B cell (primary cell): ENCODE results near the gene CYP2D6. TPM values are rescaled to one million over a fixed set of nuclear protein-coding genes. Genes with fewer than 3 reads are reported as not detected.
A peak's percentile ranks its signal among the peaks of the same experiment; 100 is the strongest.

ENCODE experiments used
- ATAC-seq: fragments of 200-7000 bp; cut with Tn5 transposase; one replicate; pipeline ENCODE4 v1.10.0; 2021; ENCODE audit warnings: low read depth, mild to moderate bottlenecking, moderate number of reproducible peaks, moderate library complexity
- CTCF ChIA-PET: fragments of 350-600 bp; sonication (Branson Sonifier 250); formaldehyde crosslinking; loops from one replicate; lab custom pipeline; 2021; ENCODE audit warnings: antibody characterized with exemption, inconsistent platforms; lab: Charles Lee
- POLR2A ChIA-PET: fragments of 350-600 bp; sonication (Branson Sonifier 250); formaldehyde crosslinking; loops from one replicate; lab custom pipeline; 2021; ENCODE audit warnings: antibody characterized with exemption; lab: Charles Lee
- DNase-seq: peaks from one replicate; pipeline ENCODE4 v3.0.0; 2013
- H2AFZ ChIP-seq: 2 replicates; pipeline ENCODE4 v1.6.1; 2012; ENCODE audit warnings: mild to moderate bottlenecking, low read depth, low read length; ENCODE audit not compliant: insufficient read depth, poor library complexity, severe bottlenecking
- H3K27ac ChIP-seq, 2 donors: 1 replicate in 1 of 2; 2 replicates in 1 of 2; pipeline ENCODE4 v1.5.1; 2012 to 2013; ENCODE audit warnings: low read length in 2 of 2, mild to moderate bottlenecking in 2 of 2, moderate library complexity in 1 of 2
- H3K27me3 ChIP-seq, 4 experiments: fragments of 200-600 bp in 1 of 4; sonication (generic) in 1 of 4; replicated peaks in 1 of 4; 1 replicate in 2 of 4; 2 replicates in 2 of 4; pipeline versions ENCODE4 v1.6.1 to v1.7.0; 2013 to 2016; ENCODE audit warnings: low read length in 3 of 4, mild to moderate bottlenecking in 2 of 4, mixed read lengths in 1 of 4, moderate library complexity in 1 of 4; ENCODE audit not compliant: insufficient read depth in 4 of 4, control insufficient read depth in 3 of 4; ENCODE audit errors: control extremely low read depth in 1 of 4
- H3K36me3 ChIP-seq, 2 experiments: replicated peaks in 1 of 2; 1 replicate in 1 of 2; 2 replicates in 1 of 2; pipeline versions ENCODE4 v1.6.1 to v1.7.1; 2013; ENCODE audit warnings: low read length in 1 of 2; ENCODE audit not compliant: insufficient read depth in 2 of 2, control insufficient read depth in 1 of 2; ENCODE audit errors: control extremely low read depth in 1 of 2, extremely low read depth in 1 of 2
- H3K4me1 ChIP-seq, 2 donors: fragments of 200-600 bp in 1 of 2; sonication (generic) in 1 of 2; 1 replicate in 1 of 2; 2 replicates in 1 of 2; pipeline versions ENCODE4 v1.5.1 to v1.6.1; 2013 to 2017; ENCODE audit warnings: low read length in 2 of 2; ENCODE audit not compliant: control insufficient read depth in 2 of 2, insufficient read depth in 2 of 2
- H3K4me2 ChIP-seq: replicated peaks from 2 replicates; pipeline ENCODE3; 2012; ENCODE audit warnings: mild to moderate bottlenecking, low read depth, low read length; ENCODE audit not compliant: poor library complexity, severe bottlenecking
- H3K4me3 ChIP-seq, 5 experiments: fragments of 200-600 bp in 1 of 5; sonication (generic) in 1 of 5; 1 replicate in 3 of 5; 2 replicates in 2 of 5; pipeline versions ENCODE4 v1.5.1 to v1.7.0; 2011 to 2016; ENCODE audit warnings: low read length in 4 of 5, mild to moderate bottlenecking in 4 of 5, low read depth in 2 of 5, control low read depth in 1 of 5, moderate library complexity in 1 of 5; ENCODE audit not compliant: insufficient read depth in 1 of 5; ENCODE audit errors: control extremely low read depth in 1 of 5, extremely low read depth in 1 of 5
- H3K79me2 ChIP-seq: fragments of 200-600 bp; sonication (generic); one replicate; pipeline ENCODE4 v1.6.0; 2016; ENCODE audit warnings: low read length; ENCODE audit not compliant: control insufficient read depth, insufficient read depth
- H3K9ac ChIP-seq: fragments of 200-600 bp; sonication (generic); 2 replicates; pipeline ENCODE4 v1.6.1; 2017; ENCODE audit warnings: mild to moderate bottlenecking, low read length, moderate library complexity
- H3K9me3 ChIP-seq, 3 donors: one replicate each; pipeline versions ENCODE4 v1.6.1 to v1.7.1; 2013; ENCODE audit warnings: low read length in 2 of 3; ENCODE audit not compliant: control insufficient read depth in 2 of 3, insufficient read depth in 1 of 3; ENCODE audit errors: control extremely low read depth in 1 of 3
- H4K20me1 ChIP-seq: 2 replicates; pipeline ENCODE4 v1.6.0; 2012; ENCODE audit warnings: mild to moderate bottlenecking, low read length; ENCODE audit not compliant: insufficient read depth, control insufficient read depth, poor library complexity, severe bottlenecking
- H3K27ac Mint-ChIP-seq: one replicate; pipeline ENCODE4 v1.8.0; 2021; ENCODE audit warnings: mixed read lengths
- H3K27me3 Mint-ChIP-seq: one replicate; pipeline ENCODE4 v1.8.0; 2021; ENCODE audit warnings: mixed read lengths
- H3K4me1 Mint-ChIP-seq: one replicate; pipeline ENCODE4 v1.8.0; 2021; ENCODE audit warnings: mixed read lengths
- H3K4me3 Mint-ChIP-seq: one replicate; pipeline ENCODE4 v1.8.0; 2021; ENCODE audit warnings: mixed read lengths
- H3K9me3 Mint-ChIP-seq: one replicate; pipeline ENCODE4 v1.8.0; 2022; ENCODE audit warnings: mixed read lengths; ENCODE audit not compliant: insufficient read depth
- EZH2 ChIP-seq: IDR thresholded peaks from 2 replicates; pipeline ENCODE4 v1.6.1; 2012; ENCODE audit warnings: borderline replicate concordance, low read depth, mild to moderate bottlenecking, moderate library complexity, low read length; ENCODE audit not compliant: insufficient read depth, poor library complexity, severe bottlenecking
- WGBS: methylation state at CpG from one replicate; pipeline ENCODE4 v1.1.5; 2013; ENCODE audit warnings: missing lambda C conversion rate; ENCODE audit not compliant: insufficient coverage; 5-methylcytosine and 5-hydroxymethylcytosine counted together
- intact Hi-C: fragments of 100-400 bp; cut with micrococcal nuclease; formaldehyde crosslinking; loops from one replicate; pipeline ENCODE4 v1.10.0; 2022
- polyA plus RNA-seq: library from polyadenylated mRNA; depleted of rRNA; stranded (reverse); fragments of >200 nt; gene quantifications from 2 replicates; pipeline ENCODE4 v1.2.3, GENCODE V29; 2012
- total RNA-seq, 2 donors: library from RNA; stranded (reverse); fragments of 120-200 nt in 1 of 2; gene quantifications; 1 replicate in 1 of 2; 2 replicates in 1 of 2; pipeline versions ENCODE4 v1.2.3 to v1.2.4, GENCODE V29; 2013 to 2022
- TF ChIP-seq, protein P1 (sequence below): fragments of 200-600 bp; IDR thresholded peaks from one replicate; pipeline ENCODE4 v1.8.0; 2022; ENCODE audit warnings: antibody characterized with exemption, mild to moderate bottlenecking

CYP2D6 gene
- total and polyA plus RNA-seq, 2 donors (not counting 1 experiment from before 2014, with no cell fraction given) = 3.1 to 3.9 TPM

- no peak for ATAC-seq
- Histone ChIP-seq H3K79me2 (peaks cover 25% of the 10 kb centered on the region), H3K27me3 (no peaks in the 10 kb centered on the region), H3K9ac (no peak overlapping the region), H3K4me3 (no peak overlapping the region), H3K4me2 (no peak overlapping the region), H3K36me3 (peaks cover 0 to 4% of the 10 kb centered on the region in 2 experiments), H2AFZ (no peak overlapping the region), H3K4me1 (peaks cover 26 to 41% of the 10 kb centered on the region in 2 donors), H4K20me1 (no peaks in the 10 kb centered on the region), H3K27ac (no peak overlapping the region), H3K9me3 (no peaks in the 10 kb centered on the region)
- no peaks in the 10 kb centered on the region for H3K9me3 Mint-ChIP-seq
- H3K4me3 Mint-ChIP-seq = peak overlapping the region; percentile 16
- H3K27ac Mint-ChIP-seq = no peak overlapping the region
- ChIA-PET CTCF (interaction anchor here (0.7 to 2.7 kb wide), 3 partner anchors 110 to 380 kb away, joined by 3 to 9 read pairs (median 4); no protein-coding TSS in a partner anchor), POLR2A (interaction anchor here (1.9 kb wide), 1 partner anchor 14 kb away, joined by 5 read pairs; the partner anchor contains the start of gene NDUFA6)
- 93% methylated on average over 20 of the region's 20 CpGs for WGBS
- no peak for DNase-seq
- H3K27me3 Mint-ChIP-seq = no peaks in the 10 kb centered on the region
- intact Hi-C loops = no loop called here
- TF ChIP-seq, protein P1, sequence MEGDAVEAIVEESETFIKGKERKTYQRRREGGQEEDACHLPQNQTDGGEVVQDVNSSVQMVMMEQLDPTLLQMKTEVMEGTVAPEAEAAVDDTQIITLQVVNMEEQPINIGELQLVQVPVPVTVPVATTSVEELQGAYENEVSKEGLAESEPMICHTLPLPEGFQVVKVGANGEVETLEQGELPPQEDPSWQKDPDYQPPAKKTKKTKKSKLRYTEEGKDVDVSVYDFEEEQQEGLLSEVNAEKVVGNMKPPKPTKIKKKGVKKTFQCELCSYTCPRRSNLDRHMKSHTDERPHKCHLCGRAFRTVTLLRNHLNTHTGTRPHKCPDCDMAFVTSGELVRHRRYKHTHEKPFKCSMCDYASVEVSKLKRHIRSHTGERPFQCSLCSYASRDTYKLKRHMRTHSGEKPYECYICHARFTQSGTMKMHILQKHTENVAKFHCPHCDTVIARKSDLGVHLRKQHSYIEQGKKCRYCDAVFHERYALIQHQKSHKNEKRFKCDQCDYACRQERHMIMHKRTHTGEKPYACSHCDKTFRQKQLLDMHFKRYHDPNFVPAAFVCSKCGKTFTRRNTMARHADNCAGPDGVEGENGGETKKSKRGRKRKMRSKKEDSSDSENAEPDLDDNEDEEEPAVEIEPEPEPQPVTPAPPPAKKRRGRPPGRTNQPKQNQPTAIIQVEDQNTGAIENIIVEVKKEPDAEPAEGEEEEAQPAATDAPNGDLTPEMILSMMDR = no peak
- no peak for TF ChIP-seq EZH2
- H3K4me1 Mint-ChIP-seq = peaks cover 44% of the 10 kb centered on the region
These were observed 53.7 kb downstream of the CYP2D6 start for GRCh38 chr22:42076764-42077485.

Other genes with a start within 250 kb of the CYP2D6 start
- gene SHISA8, start 215.7 kb downstream of the CYP2D6 start, total RNA-seq = 46.5 and 54.1 TPM in 2 replicates
- 5.1 and 22.4 TPM in 2 replicates for gene SHISA8, start 215.7 kb downstream of the CYP2D6 start, polyA plus RNA-seq
- 646 and 651 TPM in 2 replicates for gene TNFRSF13C, start 204.0 kb downstream of the CYP2D6 start, total RNA-seq
- gene TNFRSF13C, start 204.0 kb downstream of the CYP2D6 start, polyA plus RNA-seq = 221 and 227 TPM in 2 replicates
- 26.0 and 30.7 TPM in 2 replicates for gene CENPM, start 183.7 kb downstream of the CYP2D6 start, total RNA-seq
- 34.4 and 43.8 TPM in 2 replicates for gene CENPM, start 183.7 kb downstream of the CYP2D6 start, polyA plus RNA-seq
- gene SEPTIN3, start 161.4 kb downstream of the CYP2D6 start, total RNA-seq = 0.29 and 0.39 TPM in 2 replicates
- gene SEPTIN3, start 161.4 kb downstream of the CYP2D6 start, polyA plus RNA-seq = 0.06 and 0.14 TPM in 2 replicates
- 10.1 and 10.4 TPM in 2 replicates for gene WBP2NL, start 132.0 kb downstream of the CYP2D6 start, total RNA-seq
- 1.6 and 3.2 TPM in 2 replicates for gene WBP2NL, start 132.0 kb downstream of the CYP2D6 start, polyA plus RNA-seq
- gene NAGA, start 60.0 kb downstream of the CYP2D6 start, total RNA-seq = 20.2 and 21.0 TPM in 2 replicates
- gene NAGA, start 60.0 kb downstream of the CYP2D6 start, polyA plus RNA-seq = 7.0 and 13.2 TPM in 2 replicates
- gene PHETA2, start 56.6 kb downstream of the CYP2D6 start, total RNA-seq = 3.2 and 3.8 TPM in 2 replicates
- gene PHETA2, start 56.6 kb downstream of the CYP2D6 start, polyA plus RNA-seq = 1.1 TPM in 2 replicates
- gene SMDT1, start 51.1 kb downstream of the CYP2D6 start, total RNA-seq = 133 and 140 TPM in 2 replicates
- 79.0 and 122 TPM in 2 replicates for gene SMDT1, start 51.1 kb downstream of the CYP2D6 start, polyA plus RNA-seq
- 47.8 and 51.5 TPM in 2 replicates for gene NDUFA6, start 40.0 kb downstream of the CYP2D6 start, total RNA-seq
- 26.2 and 49.0 TPM in 2 replicates for gene NDUFA6, start 40.0 kb downstream of the CYP2D6 start, polyA plus RNA-seq
- 67.0 and 81.3 TPM in 2 replicates for gene TCF20, start 139.8 kb upstream of the CYP2D6 start, total RNA-seq
- gene TCF20, start 139.8 kb upstream of the CYP2D6 start, polyA plus RNA-seq = 16.4 and 20.9 TPM in 2 replicates